ENCODE measurements around the gene TBC1D22A.

DNA sequence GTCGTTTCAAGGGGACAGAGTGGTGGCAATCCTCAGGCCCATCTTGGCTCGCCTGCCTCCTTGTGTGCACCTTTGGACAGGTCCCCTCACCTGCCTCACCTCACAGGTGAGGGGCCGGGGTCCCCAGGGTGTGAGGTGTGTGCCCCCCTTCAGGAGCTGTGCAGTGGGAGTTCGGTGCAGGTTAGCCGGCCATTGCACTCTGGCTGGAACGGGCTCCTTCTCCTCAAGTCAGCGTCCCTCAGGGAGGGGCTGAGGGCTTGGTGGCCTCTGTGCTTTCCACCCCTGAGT, 269.1 kb downstream of the TBC1D22A start:
- TF ChIP-seq, protein P1, sequence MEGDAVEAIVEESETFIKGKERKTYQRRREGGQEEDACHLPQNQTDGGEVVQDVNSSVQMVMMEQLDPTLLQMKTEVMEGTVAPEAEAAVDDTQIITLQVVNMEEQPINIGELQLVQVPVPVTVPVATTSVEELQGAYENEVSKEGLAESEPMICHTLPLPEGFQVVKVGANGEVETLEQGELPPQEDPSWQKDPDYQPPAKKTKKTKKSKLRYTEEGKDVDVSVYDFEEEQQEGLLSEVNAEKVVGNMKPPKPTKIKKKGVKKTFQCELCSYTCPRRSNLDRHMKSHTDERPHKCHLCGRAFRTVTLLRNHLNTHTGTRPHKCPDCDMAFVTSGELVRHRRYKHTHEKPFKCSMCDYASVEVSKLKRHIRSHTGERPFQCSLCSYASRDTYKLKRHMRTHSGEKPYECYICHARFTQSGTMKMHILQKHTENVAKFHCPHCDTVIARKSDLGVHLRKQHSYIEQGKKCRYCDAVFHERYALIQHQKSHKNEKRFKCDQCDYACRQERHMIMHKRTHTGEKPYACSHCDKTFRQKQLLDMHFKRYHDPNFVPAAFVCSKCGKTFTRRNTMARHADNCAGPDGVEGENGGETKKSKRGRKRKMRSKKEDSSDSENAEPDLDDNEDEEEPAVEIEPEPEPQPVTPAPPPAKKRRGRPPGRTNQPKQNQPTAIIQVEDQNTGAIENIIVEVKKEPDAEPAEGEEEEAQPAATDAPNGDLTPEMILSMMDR (IDR thresholded peaks at IDR 0.05) = no peak
- TF ChIP-seq POLR2A (IDR thresholded peaks at IDR 0.05) = no peak
